Kidney epithelial cell (primary cell): ENCODE measurements around the gene SH3TC2. TPM values are rescaled to one million over a fixed set of nuclear protein-coding genes. Genes with fewer than 3 reads are reported as not detected.

Experiments used
- DNase-seq: peaks from one replicate; pipeline ENCODE4 v3.0.0-alpha.2; 2010; ENCODE audit warnings: low read depth
- H3K27me3 ChIP-seq: 2 replicates; pipeline ENCODE4 v1.6.0; 2011; ENCODE audit warnings: low read length; ENCODE audit not compliant: control insufficient read depth, insufficient read depth
- H3K36me3 ChIP-seq: 2 replicates; pipeline ENCODE4 v1.5.1; 2011; ENCODE audit warnings: low read length; ENCODE audit not compliant: control insufficient read depth, insufficient read depth
- H3K4me3 ChIP-seq: 2 replicates; pipeline ENCODE4 v1.5.1; 2011; ENCODE audit warnings: low read depth, mild to moderate bottlenecking, control low read depth, low read length
- CTCF ChIP-seq: IDR thresholded peaks from 2 replicates; pipeline ENCODE4 v1.5.1; 2011; ENCODE audit warnings: mild to moderate bottlenecking, moderate library complexity, low read length, control low read depth, inconsistent platforms; ENCODE audit not compliant: insufficient read depth, poor library complexity, severe bottlenecking
- total RNA-seq: library from RNA; depleted of rRNA; stranded (reverse); fragments of >200 nt; gene quantifications from 2 replicates; pipeline ENCODE4 v1.2.3, GENCODE V29; 2015

Gene SH3TC2
- total RNA-seq, 1 donor from 2014 or later, result 8.4 TPM

- Histone ChIP-seq H3K36me3 (no peaks in the 10 kb centered on the region), H3K27me3 (no peaks in the 10 kb centered on the region), H3K4me3 (no peak overlapping the region)
- DNase-seq, result no peak
- no peak for TF ChIP-seq CTCF
Observed at GRCh38 chr5:149093625-149094024, 30.8 kb upstream of the SH3TC2 start.

GRCh38 chr5:149089796-149090195 lies 26.9 kb upstream of the SH3TC2 start:
- no peak overlapping the region for H3K4me3 ChIP-seq
- DNase-seq, result no peak
- no peaks in the 10 kb centered on the region for H3K27me3 ChIP-seq
- no peak for TF ChIP-seq CTCF
- no peaks in the 10 kb centered on the region for H3K36me3 ChIP-seq

- Histone ChIP-seq H3K27me3 (no peaks in the 10 kb centered on the region), H3K4me3 (no peak overlapping the region), H3K36me3 (no peaks in the 10 kb centered on the region)
- no peak for DNase-seq
- no peak for TF ChIP-seq CTCF
Observed at GRCh38 chr5:149088686-149089085, 25.8 kb upstream of the SH3TC2 start.

GRCh38 chr5:149083846-149084245 lies 21.0 kb upstream of the SH3TC2 start:
- DNase-seq, result no peak
- TF ChIP-seq CTCF, result no peak
- Histone ChIP-seq H3K4me3 (no peak overlapping the region), H3K36me3 (no peaks in the 10 kb centered on the region), H3K27me3 (no peaks in the 10 kb centered on the region)

- no peak for DNase-seq
- H3K4me3 ChIP-seq, result no peak overlapping the region
Observed at GRCh38 chr5:149082271-149082670, 19.4 kb upstream of the SH3TC2 start.

GRCh38 chr5:149080294-149080693 lies 17.4 kb upstream of the SH3TC2 start:
- DNase-seq, result no peak
- Histone ChIP-seq H3K36me3 (no peaks in the 10 kb centered on the region), H3K4me3 (no peak overlapping the region), H3K27me3 (no peaks in the 10 kb centered on the region)
- no peak for TF ChIP-seq CTCF

More at GRCh38 chr5:149082271-149082670, 19.4 kb upstream of the SH3TC2 start:
- H3K27me3 ChIP-seq, result no peaks in the 10 kb centered on the region
- H3K36me3 ChIP-seq, result no peaks in the 10 kb centered on the region
- TF ChIP-seq CTCF, result no peak
